Ramos (cell line): ENCODE data around the gene ZNRF4.

Source experiments
- in situ Hi-C: fragments of 300-500 bp; cut with MboI; formaldehyde crosslinking; loops from one replicate; pipeline ENCODE4 v1.14.3; 2022; ENCODE audit warnings: low sequenced_read_pairs; ENCODE audit not compliant: unreplicated experiment

ZNRF4 gene

DNA sequence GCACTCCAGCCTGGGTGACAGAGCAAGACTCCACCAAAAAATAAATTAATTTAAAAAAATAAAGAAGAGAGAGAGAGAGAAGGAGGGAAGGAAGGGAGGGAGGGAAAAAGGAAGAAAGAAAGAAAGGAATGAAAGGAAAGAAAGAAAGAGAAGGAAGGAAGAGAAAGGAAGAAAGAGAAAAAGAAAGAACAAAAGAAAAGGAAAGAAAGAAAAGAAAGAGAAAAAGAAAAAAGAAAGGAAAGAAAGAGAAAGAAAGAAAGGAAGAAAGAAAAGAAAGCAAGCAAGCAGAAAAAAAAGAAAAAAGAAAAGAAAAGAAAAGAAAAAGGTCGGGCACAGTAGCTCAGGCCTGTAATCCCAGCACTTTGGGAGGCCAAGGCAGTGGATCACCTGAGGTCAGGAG lies 14.9 kb upstream of the ZNRF4 start:
- in situ Hi-C loops: no loop called here

- in situ Hi-C loops: no loop called here
Measured at GRCh38 chr19:5443723-5444122, 11.5 kb upstream of the ZNRF4 start.

DNA sequence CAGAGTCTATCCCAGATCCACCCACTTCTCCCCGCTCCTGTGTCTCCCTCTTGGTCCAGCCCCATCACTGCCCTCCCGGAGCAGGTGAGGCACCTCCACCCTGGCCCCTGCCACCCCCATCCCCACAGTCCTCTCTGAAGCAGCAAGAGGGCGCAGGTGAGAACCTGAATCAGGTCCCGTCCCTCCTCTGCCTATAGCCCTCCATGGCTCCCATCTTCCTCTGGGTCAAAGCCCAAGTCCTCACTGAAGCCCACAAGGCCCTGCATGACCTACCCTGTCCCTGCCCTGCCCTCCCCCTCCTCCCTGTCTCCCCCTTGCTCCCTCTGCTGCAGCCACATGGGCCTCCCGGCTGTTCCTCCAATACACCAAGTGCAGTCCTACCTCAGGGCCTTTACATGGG lies 10.8 kb upstream of the ZNRF4 start:
- in situ Hi-C loops: no loop called here

- in situ Hi-C loops: no loop called here
Measured at GRCh38 chr19:5445071-5445470, 10.1 kb upstream of the ZNRF4 start.

DNA sequence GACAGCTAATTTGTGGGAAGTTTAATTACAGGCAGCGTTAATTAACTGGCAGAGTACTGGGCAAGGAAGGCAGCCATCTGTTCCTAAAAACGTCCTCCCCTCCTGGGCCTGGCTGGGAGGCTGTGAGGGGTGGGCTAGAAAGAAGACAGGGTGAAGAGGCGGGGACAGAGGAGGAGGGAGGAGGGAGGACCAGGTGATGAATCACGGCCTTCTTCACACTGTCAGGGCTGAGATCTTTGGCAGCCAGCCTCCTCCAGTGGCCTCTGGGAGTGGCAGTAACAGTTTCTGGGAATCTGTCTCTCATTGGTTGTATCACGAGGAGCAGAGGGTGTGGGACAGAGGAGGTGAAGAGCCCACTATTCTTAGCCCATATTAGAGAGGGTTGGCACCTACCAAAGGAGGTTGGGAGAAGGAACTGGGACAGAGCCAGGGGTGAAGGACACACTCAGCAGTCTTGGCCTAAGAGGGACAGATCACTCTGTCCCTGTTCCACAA lies 9.6 kb upstream of the ZNRF4 start:
- in situ Hi-C loops: no loop called here

DNA sequence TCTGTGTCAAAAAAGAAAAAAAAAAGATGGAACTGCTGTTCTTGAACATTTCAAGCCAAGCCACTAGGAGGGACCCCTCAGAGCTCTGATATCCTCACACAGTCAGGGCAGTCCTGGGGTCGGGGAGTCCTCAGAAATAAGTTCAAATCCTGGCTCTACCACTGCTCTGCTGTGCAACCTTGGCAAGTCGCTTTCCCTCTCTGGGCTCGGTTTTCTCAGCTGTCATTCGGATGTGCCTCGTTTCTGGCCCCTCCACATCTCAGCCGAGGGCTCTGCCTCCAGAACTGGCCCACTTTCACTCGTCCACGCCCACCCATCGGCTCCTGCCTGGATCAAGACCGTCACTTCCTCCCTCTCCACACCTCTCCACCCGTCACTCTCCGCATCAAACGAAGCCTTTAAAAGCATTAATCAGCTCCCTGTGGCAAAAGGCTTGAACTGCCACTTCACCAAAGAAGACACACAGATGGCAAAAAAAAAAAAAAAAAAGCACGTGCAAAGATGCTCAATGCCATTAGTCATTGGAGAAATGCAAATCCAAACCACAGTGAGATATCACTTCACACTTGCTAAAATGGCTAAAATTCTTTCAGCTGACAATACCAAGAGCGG lies 7.4 kb upstream of the ZNRF4 start:
- in situ Hi-C loops: no loop called here

DNA sequence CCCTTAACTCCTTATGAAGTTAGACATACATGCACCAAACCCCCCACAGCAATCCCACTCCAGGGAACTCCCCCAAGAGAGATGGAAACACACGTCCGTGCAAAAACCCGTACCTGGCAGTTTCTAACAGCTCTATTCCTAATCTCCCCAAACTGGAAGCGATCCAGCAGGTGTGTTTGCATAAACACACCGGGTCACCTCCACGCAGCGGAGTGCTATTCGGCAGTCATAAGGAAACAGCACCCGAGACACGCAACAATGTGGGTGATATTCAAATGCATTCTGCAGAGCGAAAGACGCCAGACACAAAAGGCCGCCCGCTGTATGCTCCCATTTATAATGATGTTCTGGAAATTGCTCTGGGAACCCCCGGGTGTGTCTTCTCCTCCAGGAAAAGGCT lies 6.8 kb upstream of the ZNRF4 start:
- in situ Hi-C loops: no loop called here

- in situ Hi-C loops: no loop called here
Measured at GRCh38 chr19:5450482-5451126, 4.6 kb upstream of the ZNRF4 start.

GRCh38 chr19:5451494-5451893 lies 3.7 kb upstream of the ZNRF4 start:
- in situ Hi-C loops: no loop called here

- in situ Hi-C loops: no loop called here
Measured at GRCh38 chr19:5452594-5453565, 2.3 kb upstream of the ZNRF4 start.

GRCh38 chr19:5454743-5455142 lies 474 bp upstream of the ZNRF4 start:
- in situ Hi-C loops: no loop called here

DNA sequence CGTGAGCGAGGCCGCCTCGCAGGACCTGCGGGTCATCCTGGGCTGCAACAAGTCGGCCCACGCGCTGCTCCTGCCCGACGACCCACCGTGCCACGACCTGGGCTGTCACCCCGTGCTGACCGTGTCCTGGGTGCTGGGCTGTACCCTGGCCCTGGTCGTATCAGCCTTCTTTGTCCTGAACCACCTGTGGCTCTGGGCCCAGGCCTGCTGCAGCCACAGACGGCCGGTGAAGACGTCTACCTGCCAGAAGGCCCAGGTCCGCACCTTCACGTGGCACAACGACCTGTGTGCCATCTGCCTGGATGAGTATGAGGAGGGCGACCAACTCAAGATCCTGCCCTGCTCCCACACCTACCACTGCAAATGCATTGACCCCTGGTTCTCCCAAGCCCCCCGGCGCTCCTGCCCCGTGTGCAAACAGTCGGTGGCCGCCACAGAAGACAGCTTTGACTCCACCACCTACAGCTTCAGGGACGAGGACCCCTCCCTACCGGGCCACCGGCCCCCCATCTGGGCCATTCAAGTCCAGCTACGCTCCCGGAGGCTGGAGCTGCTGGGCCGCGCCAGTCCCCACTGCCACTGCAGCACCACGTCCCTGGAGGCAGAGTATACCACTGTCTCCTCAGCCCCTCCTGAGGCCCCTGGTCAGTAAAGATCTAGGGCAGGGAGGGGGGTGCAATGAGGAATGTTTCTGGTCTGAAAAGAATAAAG lies 1.1 kb downstream of the ZNRF4 start:
- in situ Hi-C loops: no loop called here

GRCh38 chr19:5456841-5457200 lies 1.6 kb downstream of the ZNRF4 start:
- in situ Hi-C loops: no loop called here

- in situ Hi-C loops: no loop called here
Measured at GRCh38 chr19:5457709-5458108, 2.5 kb downstream of the ZNRF4 start.

DNA sequence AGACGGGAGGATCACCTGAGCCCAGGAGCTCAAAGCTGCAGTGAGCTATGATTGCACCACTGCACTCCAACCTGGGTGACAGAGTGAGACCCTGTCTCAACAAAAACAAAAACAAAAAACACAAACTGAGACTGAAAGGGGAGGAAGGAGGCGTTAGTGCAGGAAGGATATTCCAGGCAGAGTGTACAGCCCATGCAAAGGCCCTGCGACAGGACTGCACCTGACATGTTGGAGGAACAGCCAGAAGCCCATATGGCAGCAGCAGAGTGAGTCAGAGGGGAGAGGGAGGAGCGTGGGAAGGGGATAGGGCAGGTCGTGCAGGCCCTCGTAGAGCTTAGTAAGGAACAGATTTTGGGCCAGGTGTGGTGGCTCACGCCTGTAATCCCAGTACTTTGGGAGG lies 3.2 kb downstream of the ZNRF4 start:
- in situ Hi-C loops: no loop called here

- in situ Hi-C loops: no loop called here
Measured at GRCh38 chr19:5459360-5459759, 4.1 kb downstream of the ZNRF4 start.

DNA sequence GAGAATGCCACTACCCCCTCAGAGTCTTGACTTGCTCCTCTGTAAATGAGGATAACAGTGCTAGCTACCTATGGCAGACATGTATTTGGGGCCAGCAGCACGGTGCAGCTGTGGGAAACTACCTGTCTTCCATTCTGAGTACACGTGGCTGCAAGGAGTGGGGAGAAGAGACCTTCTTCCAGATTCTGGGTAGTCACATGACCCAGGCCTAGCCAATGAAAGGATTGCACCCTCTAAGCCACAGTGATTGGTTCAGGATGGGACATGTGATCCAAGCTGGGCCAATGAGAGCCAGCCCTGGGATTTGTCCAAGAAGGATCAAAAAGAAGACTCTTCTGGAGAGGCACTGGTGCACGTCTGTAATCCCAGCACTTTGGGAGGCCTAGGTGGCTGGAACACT lies 5.5 kb downstream of the ZNRF4 start:
- in situ Hi-C loops: no loop called here

DNA sequence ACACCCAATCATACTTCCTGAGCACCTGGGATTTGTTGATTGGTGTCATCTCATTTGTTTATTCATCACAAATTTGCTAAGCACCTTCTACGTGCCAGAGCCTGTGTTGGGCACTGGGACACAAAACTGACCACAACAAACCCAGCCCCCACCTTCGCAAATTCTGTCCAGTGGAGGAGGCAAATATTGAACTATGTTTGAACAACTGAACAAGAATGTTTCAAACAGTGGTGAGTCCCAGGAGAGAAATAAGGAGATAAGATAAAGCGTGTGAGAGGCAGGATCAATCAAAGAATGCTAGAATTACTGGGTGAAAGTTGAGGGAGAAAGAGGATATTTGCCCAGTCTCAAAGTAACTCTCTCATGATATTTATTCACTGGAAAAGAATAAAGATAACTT lies 8.7 kb downstream of the ZNRF4 start:
- in situ Hi-C loops: no loop called here

DNA sequence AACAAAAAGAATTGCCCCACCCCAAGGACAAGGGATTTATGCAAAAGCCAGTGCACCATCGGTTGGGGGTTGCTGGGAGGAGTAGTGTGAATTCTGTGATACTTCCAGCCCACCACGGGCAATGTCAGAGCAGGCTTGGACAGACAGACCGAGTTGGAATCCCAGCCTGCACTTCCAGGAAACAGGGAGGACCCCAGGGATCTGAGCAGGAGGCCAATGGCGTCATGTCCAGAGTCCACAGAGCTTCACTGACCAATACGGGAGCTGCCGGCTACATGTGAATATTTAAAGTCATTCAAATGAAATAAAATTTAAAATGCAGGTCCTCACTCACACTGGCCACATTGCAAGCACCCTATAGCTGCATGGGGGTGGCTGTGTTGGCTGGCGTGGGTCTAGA lies 10.9 kb downstream of the ZNRF4 start:
- in situ Hi-C loops: no loop called here

DNA sequence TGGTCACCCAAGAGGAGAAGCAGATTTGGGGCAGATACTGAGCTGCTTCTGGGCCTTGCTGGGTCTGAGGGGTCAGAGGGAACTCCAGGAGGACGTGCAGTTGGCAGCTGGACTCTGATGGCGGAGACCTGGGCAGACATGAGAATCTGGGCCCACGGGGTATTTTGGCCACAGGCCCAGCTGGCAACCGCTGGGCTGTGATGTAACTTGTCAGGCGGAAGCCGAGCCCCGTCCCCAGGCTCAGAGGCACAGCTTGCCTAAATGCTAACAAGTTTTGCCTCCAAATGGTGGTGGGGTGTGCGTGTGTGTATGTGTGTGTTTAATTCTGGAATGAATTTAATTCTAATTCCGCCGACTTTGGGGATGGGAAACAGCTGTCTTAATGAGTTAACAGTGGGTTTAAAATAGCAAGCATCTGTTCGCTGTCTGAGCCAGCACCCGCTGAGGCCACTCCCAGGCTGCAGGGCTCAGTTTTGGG lies 11.6 kb downstream of the ZNRF4 start:
- in situ Hi-C loops: no loop called here
